DMS 273 (cell line): ENCODE results near the gene TCIRG1.

Source experiments
- DNase-seq: peaks from one replicate; lab custom pipeline; 2025; ENCODE audit not compliant: unreplicated experiment; lab: John Stamatoyannopoulos, UW

TCIRG1 gene

GRCh38 chr11:68006606-68007166 is 32.1 kb upstream of the TCIRG1 start:
- DNase-seq = no peak

GRCh38 chr11:68007498-68008380 is 31.1 kb upstream of the TCIRG1 start:
- DNase-seq = no peak

DNA sequence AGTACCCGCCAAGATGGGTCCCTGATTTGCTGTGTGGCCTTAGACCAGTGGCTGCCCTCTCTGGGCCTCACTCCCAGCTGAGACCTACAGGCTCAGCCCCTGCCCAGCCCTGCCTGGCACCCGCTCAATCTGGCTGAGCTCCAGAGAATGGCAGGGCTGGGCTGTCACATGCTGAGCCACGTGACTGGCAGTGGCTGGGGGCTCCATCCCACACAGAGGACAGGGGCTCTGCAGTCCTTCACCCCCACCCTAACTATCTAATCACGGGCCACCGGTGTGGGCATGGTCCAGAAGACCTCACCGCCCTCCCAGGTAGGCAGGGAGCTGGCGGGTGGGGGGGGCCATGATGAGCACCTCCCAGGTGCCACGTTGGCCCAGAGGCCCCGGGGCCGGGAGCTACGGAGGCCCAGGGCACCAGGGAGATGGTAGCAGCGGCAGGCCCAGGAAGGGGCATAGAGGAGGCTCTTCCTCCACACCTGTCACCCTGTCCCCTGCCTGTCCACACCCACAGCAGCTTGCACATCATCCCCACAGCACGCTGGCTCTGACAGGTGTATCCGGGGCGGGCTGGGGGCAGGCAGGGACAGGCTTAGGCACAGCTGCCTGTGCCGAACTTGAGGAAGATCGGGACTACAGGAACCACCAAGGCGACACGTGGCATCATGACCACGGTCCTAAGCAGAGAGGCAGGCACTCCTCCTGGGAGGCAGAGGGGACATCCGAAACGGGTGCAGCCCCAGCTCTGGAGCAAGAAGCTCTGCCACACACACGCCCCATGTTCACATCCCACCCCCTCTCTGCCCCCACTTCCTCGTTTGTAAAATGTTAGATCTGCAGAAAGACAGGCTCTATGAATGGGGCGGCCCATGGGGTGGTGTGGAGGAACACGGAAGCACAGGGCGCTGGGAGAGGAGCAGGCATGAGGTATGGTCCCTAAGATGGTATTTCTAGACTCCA is 30.2 kb upstream of the TCIRG1 start:
- DNase-seq = peak; percentile 48

DNA sequence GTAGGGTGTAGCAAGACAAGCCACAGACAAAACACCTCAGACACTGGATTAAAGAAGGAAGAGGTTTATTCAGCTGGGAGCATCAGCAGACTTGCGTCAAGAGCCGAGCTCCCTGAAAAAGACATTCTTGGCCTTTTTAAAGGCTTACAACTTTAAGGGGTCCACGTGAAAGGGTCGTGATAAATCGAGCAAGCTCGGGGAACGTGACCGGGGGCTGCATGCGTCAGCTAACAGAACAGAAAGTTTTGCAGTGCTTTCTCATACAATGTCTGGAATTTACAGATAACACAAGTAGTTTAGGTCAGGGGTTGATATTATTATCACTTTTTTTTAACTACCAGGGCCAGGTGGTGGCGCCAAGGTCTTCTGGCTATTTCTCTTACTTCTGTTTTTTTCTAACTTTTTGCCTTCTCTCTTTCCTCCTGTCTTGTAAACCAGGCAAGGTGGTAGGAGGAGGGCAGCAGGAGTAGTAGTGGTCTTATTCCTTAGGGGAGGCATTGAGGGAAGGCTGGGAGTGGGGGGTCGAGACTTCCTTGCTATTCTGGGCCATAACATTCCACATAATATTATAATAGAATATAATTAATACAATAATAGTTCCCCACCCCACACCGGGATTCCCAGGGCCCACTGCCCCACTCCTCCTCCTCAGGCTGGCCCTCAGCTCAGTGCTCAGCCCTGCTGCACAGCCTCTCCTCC is 29.3 kb upstream of the TCIRG1 start:
- peak; percentile 43 for DNase-seq

DNA sequence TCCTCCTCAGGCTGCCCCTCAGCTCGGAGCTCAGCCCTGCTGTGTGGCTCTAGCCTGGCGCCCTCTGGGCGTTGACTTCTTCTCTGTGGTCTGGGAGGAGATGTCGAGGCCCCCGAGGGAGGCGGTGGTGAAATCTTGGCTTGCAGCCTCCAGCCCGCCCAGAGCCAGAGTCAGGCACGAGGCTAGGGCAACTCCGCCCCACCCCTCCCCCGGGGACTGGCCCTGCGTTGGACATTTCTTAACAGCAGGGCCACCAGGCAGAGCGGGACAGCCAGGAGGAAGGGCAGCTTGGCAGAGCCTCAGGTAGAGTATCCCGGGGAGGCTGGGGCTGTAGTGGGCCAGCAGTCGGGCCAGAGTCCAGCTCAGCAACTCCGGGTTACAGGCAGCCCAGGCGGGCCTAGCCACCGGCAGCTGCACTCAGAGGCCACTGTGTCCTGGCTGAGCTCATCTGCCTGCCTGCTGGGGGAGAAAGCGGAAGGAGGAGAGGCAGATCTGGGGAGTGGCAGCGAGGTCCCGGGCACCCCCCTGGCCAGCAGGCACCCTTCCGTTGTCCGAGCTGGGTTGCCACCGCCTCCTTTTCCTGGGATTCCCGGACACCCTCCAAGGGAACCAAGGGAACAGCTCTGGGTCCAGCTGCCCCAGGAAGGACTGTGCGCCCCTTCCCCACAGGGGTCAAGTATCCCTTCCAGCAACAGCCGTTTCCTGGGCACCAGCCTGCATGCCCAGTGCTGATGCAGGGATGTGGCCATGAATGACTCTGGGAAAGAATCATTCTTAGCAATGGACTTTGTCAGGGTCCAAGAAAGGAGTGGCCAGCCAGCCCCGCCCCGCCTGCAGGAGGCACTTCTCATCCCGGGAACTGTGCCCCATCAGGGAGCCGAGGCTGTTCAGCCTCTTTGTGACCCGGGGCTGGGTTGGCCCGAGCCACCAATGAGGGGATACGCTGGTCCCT is 28.5 kb upstream of the TCIRG1 start, which contains the start of gene ALDH3B1:
Gene ALDH3B1 (plus strand): TSS at position 238 of the 952 bp plus-strand sequence. CDS start 4,971 bp downstream, outside the sequence.
- peak; percentile 59 for DNase-seq

GRCh38 chr11:68011051-68011943 is 27.5 kb upstream of the TCIRG1 start:
- no peak for DNase-seq

DNA sequence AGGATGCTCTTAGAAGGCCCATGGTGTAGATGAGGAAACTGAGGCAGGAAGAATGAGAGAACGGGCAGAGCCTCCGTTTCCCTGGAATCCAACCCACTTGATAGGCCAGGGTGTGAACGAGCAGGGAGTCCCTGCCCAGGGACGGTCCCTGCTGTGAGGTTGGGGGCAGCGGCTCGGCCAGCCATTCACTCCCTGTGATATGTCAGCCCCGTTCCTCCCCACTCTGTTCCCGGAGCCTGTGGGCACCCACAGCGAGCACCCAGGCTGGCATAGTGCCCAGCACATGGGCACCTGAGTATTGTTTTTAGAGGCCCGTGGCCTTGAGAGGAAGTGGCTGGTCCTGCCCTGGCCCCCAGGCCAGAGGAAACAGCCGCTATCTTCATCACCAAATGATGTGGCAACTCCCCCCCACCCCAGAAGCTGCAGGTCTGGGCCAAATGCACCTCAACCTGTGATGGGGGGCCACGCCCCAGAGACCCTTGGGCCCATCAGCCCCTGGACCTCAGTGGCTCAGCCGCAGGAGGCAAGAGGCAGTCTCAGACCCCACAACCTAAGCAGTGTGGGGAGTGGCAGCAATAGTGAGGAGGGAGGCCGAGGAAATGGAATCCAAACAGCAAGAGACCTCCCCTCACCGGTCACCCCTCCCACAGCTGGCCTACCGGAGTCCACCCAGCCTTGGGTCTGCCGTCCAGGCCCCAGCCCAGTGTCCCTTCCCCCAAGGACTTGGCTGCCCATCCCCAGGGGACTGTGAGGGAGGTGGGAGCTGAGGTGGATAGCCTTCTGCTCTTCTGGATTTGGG is 26.6 kb upstream of the TCIRG1 start:
- no peak for DNase-seq

DNA sequence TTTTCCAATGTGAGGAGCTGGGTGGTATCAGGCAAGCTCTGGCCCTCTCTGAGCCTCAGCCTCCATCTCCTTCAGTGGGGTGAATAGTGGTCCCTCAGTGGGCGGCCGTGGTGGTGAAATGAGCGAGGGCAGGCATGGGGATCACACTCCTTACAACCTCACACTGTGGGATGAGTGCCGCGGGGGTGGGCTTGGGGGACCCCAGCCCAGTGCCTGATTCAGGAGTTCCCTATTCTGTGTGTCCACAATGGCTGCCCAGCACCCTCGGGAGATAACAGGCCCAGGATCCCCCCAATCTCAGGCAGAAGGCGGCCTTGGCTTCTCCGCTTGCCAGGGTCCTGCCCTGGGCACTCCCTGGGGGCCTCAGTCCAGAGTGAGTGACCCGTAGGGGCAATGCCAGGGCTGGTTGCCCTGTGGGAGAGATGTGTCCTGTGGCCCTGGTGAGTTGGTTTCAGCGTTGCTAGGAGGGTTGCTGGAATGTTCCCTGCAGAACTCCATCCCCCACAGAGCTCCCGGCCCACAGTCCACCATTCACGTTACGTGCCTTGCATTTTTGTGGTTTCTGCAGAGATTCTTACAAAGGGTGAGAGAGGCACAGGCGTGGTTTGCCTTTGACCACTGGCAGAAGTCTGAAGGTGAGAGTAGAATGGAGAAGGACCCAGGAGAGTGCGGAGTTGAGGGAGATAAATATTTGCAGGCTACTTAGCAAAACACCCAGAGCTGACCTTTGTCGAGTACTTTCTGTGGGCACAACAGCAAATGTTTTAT is 25.8 kb upstream of the TCIRG1 start:
- no peak for DNase-seq

DNA sequence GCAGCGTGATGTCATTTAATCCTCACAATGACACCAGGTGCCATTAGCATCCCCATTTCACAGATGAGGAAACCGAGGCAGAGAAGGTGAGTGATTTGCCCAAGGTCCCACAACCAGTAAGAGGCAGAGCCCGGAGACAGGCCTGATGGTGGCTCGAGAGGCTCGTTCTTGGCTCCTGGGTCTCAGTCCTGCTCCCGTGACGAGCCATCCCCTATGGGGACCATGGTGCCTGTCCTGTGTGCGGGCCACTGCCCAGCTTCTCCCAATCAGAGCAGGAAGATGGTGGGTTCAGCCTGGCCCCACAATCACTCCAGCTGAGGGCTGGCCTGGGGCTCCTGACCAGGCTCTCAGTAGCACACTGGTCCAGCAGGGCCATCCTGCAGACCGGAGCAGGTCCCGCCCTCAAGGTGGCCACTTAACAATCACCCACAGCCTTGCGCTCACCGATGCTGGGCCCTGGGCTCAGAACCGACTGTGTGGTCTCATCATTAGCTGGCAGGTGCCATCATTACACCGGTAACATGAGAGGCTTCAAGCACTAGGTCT is 25.1 kb upstream of the TCIRG1 start:
- DNase-seq = no peak

- peak; percentile 57 for DNase-seq
These were observed 24.5 kb upstream of the TCIRG1 start for GRCh38 chr11:68014157-68014946.

DNA sequence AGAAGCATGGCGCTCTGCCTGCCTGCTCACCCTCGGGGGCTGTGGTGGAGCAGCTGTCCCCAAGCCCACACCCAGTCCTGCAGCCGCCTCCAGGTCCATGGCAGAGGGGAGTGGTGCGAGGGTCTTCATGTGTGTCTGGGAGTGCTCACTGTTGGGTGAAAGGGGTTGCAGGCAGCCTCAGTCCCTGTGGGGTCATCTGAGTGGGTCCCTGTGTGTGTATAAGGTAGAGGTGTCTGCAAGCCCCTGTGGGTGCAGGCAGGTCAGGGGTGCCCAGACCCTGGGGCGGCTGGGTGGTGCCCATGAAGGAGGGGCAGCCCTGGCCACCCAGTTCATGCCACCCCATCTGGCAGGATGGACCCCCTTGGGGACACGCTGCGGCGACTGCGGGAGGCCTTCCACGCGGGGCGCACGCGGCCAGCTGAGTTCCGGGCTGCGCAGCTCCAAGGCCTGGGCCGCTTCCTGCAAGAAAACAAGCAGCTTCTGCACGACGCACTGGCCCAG is 23.8 kb upstream of the TCIRG1 start:
- DNase-seq = no peak

DNA sequence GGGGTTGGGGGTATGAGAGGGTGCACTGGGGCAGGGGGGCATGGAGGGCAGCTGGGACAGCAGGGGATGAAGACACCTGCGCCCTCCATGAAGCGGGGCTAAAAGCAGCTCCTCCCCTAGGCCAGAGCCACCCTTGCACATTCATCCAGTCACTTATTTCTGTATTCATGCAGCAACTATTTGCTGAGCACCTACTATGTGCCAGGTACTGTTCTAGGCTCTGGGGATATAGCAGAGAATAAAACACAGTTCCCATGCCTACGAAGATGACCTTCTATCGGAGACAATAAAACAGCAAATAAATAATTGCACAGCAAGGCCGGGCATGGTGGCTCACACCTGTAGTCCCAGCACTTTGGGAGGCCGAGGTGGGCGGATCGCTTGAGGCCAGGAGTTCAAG is 23.4 kb upstream of the TCIRG1 start:
- no peak for DNase-seq

DNA sequence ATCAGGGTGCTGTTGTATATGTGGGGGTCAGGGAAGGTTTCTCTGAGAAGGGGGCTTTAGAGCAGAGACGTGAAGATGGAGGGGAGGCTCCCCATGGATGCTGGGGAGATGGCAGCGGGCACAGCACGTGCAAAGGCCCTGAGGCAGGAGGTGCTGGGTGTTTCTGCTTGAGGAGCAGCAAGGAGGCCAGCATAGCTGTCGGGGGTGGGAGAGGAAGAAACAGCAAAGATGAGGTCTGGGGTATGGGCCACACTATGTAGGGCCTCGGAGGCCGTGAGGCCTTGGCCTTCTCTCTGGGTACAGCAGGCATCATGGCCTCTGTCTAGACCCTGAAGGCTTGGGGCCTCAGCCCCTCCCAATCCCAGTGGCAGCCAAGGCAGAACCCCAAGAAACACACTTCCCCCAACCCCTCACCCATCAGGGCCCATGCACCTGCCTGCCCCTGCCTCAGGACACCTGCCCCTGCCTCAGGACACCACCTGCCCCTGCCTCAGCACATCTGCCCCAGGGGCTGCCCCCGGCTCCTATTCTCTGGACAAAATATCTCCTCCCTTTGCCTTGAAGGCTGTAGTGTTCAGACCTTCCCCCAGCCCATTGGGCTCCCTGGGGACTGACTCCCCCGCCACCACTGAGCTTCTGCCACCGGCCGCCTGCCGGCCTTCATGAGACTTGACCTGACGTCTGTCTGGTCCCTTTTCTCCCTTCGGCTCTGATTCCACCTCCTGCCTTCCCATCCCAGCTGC is 22.5 kb upstream of the TCIRG1 start:
- DNase-seq = peak; percentile 56

DNA sequence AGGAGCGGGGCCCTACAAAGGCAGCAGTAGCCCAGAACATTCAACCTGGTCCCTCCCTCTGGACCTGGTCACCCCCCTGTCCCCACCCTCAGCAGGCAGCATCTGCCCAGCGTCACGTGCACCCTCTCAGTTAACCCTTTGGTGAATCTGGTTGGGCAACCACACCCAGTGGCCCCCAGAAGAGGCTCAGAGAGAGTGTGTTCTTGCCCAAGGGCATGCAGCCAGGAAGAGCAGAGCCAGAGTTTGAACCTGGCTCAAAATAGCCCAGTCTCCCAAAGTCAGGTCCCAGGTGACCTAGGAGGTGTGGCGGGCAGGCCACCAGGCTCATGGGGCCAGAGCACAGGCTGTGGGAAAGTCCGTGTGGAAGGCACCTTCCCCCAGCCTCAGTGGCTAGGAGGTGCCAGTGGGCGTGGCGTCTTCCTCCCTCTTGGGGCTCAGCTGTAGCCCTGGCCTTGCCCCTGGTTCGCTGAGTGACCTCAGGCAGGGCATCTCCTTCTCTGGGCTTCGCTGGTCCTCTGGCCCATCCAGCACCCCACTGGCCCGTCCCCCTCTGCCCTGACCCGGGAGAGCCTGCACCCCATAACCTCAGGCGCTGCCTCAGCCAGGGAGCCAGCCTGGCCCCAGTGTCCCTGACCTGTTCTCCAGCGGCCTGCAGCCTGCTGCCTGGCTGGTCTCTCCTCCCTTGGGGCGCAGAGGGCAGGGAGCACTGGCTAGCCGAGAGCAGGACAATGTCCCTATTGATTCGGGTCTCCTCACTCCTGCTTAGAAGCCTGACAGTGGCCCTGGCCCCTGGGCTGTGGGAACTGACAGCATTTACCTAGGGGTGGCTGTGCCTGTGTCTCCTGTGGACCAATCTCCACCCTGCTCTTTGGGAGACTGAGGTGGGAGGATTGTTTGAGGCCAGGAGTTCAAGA is 21.7 kb upstream of the TCIRG1 start:
- peak; percentile 56 for DNase-seq
